HG03342 (cell line): ENCODE results near the gene IFNL2.
"Not testable (repeated sequence)": the region's sequence is repeated elsewhere in the genome, so short reads cannot be mapped to it uniquely, and the experiment has no call there.

ENCODE experiments used
- ATAC-seq: cut with Tn5 transposase; IDR thresholded peaks from one replicate; pipeline ENCODE4 v1.9.1; 2021; ENCODE audit warnings: mild to moderate bottlenecking, moderate library complexity; ENCODE audit not compliant: unreplicated experiment

Gene IFNL2

DNA sequence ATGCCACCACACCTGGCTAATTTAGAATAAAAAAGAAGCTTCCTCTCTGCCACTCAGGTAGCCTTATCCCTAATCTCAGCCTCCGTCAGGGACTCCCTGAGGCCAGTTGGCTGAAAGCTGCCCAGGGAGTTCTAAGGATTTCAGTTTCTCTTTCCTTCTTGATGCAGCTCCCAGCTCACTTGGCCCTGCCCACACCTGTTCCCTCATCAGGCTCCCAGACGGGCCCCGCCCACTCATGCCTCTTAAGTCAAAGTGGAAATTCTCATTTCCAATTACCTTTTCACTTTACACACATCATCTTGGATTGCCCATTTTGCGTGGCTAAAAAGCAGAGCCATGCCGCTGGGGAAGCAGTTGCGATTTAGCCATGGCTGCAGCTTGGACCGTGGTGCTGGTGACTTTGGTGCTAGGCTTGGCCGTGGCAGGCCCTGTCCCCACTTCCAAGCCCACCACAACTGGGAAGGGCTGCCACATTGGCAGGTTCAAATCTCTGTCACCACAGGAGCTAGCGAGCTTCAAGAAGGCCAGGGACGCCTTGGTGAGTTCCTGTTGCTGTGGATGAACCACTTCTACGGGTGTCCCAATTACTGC, 28.0 kb downstream of the IFNL2 start, which contains the start of gene IFNL1:
IFNL1 (plus strand) TSS at position 353 of the 591 bp plus-strand sequence; CDS start at position 368, 15 bp downstream.
- no peak for ATAC-seq

DNA sequence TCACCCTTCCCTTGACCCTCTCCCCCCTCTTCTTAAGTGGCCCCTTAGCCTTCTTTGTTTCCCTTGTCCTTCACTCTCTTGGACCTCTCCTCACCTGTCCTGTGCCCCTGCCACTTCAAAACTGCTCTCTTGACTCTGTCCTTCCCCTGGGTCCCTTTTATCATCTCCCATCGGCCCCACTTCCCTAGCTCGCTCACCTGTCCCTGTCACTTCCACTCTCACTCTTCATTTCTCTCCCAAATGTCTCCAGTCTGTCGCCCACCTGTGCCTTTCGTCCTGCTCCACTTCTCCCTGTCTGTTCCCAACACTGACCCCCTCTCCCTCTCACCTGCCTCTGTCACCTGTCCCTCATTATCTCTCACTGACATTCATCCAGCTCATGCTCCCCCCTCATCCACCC, 28.7 kb downstream of the IFNL2 start:
- no peak for ATAC-seq

DNA sequence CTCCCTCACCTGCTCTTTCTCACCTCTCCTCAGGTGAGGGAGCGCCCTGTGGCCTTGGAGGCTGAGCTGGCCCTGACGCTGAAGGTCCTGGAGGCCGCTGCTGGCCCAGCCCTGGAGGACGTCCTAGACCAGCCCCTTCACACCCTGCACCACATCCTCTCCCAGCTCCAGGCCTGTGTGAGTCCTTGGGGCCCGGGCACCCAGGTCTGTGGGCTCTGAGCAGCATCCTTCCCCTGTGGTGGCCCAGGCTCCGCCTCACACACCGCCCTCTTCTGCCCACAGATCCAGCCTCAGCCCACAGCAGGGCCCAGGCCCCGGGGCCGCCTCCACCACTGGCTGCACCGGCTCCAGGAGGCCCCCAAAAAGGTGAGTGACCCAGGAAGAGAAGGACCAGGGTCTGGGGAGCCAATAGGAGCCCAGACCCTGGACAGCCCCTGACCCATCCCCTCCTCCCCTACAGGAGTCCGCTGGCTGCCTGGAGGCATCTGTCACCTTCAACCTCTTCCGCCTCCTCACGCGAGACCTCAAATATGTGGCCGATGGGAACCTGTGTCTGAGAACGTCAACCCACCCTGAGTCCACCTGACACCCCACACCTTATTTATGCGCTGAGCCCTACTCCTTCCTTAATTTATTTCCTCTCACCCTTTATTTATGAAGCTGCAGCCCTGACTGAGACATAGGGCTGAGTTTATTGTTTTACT, 29.9 kb downstream of the IFNL2 start:
- ATAC-seq: no peak

DNA sequence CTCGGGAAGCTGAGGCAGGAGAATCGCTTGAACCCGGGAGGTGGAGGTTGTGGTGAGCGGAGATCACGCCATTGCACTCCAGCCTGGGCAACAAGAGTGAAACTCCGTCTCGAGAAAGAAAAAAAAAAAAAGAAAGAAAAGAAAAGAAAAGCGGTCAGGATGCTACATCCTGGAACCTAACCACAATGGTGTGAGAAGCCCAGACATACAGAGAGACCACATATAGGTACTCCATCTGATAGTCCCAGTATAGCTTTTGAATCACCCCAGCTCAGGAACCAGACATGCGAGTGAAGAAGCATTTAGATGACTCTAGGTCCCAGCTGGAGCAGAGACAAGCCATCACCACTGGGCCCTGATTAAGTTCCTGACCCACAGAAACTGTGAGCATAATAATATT, 31.2 kb downstream of the IFNL2 start:
- no peak for ATAC-seq

DNA sequence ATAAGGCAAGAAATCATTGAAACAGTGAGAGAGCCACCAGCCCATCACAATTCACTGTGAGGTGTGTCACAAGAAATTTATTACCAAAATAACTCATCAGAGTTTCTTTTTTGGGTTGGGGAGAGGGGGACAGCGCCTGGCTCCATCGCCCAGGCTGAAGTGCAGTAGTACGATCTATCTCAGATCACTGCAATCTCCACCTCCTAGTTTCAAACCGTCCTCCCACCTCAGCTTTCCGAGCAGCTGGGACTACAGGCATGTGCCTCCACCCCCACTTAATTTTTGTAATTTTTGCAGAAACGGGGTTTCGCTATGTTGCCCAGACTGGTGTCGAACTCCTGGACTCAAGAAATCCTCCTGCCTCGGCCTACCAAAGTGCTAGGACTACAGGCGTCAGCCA, 31.6 kb downstream of the IFNL2 start:
- no peak for ATAC-seq

DNA sequence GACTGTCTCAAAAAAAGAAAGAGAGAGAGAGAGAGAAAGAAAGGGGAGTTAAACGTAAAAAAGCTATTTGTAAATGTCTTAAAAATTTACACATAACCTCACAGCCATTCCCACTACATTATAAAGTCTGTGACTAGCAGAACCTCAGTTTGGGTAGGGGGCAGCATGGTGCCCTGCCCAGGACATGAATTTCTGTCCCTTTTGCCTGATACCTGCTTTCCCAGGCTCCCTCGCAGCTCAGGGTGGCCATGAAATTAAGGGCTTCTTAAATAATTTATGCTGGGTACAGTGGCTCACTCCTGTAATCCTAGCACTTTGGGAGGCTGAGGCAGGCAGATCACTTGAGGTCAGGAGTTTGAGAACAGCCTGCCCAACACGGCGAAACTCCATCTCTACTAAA, 32.8 kb downstream of the IFNL2 start:
- ATAC-seq: no peak

DNA sequence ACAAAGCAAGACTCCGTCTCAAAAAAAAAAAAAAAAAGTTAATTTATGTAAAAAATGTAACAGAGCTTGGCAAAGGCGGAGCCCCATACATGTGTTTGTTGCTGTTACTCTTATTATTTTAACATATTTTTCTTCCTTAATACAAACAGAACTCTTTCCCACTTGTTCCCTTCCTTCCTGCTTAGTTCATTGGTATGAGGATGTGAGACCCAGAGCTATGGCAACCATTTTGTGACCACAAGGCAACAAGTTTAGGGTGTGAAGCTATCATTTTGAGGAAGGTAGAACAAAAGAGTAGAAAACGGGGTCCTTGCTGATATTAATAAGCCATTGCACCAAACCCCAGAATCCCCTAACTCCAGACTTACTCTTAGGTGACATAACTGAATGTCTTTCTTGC, 33.4 kb downstream of the IFNL2 start:
- no peak for ATAC-seq

DNA sequence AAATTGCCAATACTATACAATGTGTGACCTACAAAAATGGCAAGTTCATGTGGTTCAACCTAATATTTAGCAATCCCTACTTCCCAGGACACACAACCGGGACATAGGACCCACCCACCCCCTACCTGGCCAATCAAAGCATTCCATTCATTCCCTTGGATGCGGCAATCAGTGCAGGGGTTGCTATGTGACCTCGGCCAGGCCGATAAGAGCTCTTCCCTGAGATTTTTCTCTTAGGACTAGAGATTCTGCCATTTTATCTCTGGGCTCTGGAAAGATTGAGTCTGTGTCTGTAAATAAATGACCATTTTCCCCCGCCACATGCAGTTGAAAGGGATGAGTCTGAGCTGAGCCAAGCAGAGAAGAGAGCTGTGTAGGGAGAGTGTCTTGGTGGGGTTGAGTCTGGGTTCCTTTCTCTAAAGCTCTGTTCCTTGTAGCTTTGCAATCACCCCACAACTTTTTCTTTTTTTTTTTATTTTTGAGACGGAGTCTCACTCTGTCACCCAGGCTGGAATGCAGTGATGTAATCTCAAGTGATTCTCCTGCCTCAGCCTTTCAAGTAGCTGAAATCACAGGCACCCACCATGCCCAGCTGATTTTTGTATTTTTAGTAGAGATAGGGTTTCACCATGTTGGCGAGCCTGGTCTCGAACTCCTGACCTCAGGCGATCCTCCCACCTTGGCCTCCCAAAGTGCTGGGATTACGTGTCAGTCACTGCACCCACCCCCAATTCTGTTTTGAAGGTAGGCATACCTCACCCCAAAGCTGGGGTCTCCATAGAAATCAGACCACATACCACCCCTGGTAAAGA, 35.4 kb downstream of the IFNL2 start:
- ATAC-seq: no peak

DNA sequence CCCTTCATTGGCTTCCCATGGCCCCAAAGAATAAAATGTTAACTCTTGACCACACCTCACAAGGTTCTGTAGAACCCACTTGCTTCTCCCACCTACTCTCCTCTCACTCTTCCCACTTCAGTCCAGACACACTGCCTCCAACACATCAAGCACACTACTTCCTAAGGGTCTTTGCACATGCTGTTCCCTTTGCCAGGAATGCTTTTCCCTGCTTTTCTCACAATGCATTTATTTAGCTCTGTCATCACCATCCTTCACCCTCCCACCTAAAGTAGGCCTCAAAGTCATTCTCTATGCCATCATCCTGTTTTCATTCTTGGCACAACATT, 36.0 kb downstream of the IFNL2 start:
- no peak for ATAC-seq

DNA sequence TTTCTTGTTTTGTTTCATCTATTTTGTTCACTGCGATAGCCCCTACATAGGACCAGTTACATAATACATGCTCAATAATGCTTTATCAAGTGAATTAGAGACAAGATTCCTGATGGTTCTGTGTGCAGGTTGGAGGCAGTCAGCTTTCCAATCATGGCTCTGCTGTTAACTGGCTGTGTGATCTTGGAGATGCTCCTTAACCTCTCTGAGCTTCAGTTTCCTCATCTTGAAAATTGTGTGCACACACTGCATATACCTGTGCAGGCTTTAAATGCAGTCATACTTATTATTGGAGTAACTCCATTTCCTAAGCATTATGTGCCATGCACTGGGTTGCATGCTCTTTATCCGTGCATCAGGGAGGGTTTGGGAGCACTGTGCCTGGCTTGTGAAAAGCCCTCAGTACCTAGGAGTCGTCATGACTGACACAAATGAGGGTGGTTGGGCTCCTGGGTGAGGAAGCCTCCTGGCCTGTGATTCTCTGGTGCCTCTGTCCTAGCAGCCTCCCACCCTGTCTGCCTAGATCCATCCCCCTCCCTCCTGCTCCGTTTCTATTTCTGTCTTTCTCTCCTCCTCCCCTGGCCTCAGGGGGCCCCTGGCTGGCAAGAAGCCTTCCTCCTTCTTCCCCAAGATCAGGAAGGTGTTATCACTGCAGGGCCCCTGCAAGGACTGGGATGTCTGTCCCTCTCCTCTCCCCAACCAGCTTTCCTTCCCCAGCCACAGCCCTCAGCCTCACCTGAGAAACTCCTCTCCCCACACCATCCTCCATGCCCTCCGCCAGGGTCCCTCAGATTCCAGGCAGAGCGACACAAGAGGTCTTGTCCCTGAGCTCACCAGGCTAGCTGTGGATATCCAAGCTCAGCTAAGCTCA, 36.7 kb downstream of the IFNL2 start:
- no peak for ATAC-seq

DNA sequence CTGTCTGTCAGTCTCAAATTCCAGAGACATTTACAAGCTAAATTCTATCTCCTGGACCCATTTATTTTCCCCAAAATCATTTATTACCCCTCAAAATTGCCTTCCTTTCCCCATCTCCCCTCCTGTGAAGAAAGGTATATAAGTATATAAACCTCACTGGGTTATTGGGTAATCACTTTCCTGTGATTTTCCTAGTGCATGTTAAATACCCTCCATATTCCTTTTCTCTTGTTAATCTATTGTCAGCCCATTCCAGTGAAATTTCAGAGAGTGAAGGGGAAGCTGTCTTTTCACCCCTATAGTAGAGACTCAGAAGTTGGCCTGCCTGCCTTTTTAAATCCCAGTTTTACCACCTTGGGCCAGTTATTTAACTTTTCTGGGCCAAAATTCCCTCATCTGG, 37.9 kb downstream of the IFNL2 start:
- ATAC-seq: no peak

DNA sequence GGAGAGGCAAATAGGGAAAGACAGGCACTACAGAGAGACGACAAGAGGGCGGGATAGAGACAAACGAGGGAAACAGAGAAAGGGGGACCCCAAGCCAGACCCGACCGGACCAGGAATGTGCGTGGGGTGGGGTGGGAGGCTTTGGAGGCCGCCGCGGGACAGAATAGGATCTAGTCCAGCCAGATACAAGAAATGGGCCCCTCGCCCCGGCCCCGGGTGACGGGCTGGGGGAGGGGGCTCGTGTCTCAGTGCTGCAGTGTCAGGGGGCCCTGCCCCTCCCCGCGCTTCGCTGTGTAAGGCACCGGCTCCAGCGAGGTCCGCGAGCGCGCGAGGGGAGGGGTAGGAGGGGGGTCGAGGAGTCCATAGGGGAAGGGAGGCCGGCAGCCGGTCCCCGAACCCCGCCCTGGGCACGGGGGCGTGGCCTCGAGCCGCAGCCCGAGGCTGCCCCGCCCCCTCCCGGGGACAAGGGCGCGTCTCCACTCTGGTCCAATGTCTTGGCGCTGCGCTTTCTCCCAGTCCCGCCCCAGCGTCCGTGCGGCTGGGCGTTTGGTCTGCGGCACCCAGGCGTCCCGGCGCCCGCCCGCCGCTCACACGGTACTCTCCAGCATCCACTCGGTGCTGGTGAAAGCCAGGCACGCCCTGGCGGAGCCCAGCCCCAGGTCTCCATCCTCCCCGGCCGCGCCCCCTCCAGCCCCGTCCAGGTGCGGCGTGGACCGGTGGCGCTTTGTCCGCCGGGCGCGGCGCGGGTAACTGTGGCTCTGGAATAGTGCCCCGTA, 39.0 kb downstream of the IFNL2 start:
- ATAC-seq: no peak

DNA sequence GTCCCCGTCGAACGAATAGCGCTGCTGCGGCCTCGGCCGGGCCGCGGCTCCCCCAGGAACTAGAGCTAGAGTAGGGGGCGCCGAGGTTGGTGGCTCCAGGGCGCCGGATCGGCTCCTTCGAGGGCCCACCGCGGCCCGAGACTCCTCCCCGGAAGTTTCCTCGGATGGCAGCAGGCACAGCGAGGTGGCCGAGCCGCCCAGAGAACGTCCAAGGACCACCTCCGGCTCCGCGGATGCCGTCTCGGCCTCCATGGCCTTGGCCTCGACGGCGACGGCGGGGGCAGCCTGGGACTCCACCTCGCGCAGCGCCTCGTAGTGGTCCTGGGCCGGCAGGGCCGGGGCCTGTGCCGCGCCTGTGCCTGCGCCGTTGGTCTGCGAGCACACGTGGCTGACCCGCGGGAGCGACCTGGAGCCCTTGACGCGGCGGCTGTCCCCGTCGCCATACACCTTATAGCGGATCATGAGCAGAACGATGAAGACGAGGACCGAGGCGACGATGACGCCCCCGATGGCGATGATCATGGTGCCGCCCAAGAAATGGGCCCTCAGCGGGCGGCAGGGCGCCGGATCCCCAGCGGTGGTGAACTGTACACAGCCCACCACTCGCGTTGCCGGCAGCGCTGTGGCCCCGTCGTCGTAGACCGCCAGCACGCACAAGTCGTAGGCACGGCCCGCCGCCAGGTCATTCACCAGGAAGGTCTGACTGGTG, 39.8 kb downstream of the IFNL2 start:
- no peak for ATAC-seq

DNA sequence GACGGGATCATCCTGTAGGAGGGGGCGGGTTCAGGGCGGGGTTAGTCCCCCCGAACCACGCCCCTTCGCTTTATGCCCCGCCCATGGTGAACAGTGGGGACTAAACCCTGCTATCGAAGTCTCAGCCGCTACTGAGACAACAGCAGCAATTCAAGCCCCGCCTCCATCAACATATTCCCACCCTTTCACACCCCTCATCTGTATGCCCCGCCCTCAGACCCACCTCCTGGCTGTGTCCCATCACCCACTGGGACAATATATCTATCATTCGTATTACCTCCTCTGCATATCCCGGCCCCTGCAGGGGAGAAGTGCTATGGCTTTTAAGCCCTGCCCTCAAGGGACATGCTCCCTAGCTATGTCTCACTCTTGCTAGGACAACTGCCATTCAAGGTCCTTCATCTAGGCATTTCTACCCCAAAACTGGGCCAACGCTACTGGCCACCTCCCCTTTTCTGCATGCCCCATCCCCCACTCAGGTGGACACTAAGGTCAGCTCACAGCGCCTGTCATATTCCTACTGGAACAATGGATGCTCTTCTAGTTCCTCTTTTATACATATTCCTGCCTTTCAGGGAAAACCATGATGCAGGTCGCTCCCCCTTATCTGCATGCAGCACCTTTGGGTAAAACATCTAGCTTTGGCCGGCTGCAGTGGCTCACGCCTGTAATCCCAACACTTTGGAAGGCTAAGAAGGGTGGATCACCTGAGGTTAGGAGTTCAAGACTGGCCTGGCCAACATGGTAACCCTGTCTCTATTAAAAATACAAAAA, 40.5 kb downstream of the IFNL2 start:
- no peak for ATAC-seq

DNA sequence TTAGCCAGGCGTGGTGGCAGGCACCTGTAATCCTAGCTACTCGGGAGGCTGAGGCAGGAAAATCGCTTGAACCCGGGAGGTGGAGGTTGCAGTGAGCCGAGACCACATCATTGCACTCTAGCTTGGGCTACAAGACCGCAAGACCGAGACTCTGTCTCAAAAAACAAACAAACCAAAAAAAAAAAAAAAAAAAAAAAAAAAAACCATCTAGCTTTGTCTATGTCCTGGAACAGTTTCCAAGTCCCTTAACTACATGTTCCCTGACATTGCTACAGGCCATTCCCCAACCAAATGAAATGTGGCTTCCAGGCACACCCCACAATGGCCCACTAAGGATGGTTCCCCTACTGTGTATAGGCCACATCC, 41.1 kb downstream of the IFNL2 start:
- not testable (repeated sequence) for ATAC-seq

DNA sequence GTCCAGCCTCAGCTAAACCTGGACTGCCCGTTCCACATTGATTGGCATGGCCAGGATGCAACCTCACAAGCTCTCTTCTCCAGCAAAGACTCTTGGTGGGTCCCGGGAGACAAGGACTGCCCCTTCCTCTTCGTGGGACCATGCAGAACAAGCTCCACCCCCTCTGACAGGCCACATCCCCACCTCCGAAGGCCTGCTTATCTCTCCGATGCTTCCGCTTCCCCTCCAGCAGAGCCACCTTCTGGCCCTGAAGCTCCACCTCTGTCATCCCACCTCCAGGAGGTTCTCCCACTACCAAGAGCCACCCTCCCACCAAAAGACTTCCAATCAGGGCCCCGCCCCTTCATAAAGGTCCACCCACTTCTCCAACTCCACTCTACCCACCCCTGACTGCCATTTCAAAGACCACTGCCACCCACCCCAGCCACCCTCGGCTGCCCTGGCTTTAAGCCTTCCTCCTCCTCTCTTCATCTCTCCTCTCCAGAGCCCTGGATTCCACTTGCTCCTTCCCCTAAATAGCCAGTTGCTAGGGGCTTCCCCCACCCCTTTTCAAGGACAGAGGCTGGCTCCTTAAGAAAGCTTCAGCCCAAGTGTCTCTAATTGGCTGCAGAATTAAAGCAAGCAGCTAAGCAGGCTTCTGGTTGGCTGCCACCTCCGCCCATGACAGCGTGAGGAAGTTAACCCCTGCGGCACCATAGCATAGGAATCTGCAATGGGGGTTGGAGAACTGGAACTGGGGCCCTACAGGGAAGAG, 42.5 kb downstream of the IFNL2 start:
- no peak for ATAC-seq

DNA sequence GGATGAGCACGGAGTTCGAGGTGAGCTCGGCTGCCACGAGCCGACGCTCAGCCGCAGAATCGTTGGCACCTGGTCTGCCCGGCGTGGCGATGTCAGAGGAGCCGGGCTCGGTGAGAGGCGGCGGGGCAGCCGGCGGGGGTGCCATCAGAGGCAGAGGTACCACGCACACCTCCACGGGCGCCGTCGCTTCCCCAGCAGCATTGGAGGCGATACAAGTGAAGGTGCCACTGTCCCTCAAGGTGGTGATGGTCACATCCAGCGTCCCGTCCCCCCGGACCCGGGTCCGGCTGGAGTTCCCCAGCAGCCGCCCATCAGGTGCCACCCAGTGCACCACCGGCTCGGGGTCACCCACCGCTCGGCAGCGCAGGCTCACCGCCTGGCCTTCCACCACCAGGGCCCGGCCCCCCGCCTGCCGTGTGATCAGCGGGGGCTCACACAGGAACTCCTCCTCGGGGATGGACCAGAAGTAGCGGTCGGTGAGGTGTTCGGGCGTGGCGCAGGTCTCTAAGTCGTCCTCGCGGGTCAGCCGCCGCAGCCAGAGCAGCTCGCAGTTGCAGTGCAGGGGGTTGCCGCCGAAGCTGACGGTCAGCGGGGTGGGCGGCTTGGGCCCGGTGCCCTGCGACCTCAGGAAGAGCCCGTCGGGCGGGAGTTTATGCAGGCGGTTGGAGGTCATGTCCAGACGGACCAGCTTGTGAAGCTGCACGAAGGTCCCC, 46.0 kb downstream of the IFNL2 start:
- no peak for ATAC-seq

DNA sequence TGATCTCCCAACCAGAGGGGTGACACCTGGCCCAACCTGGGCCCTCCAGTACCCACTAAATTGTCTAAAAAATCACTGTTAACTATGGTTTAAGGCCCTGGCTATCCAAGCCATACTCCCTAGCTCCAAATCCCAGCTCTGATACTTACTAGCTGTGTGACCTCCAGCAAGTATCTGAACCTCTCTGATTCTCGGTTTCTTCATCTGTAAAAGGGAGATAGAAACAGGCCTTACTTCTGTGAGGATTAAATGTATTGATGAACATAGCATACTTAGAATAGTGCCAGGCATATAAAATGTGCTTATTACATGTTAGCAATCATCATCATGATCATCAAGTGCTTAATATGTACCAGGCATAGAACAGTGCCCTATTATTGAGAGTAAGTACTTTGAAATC, 47.7 kb downstream of the IFNL2 start:
- no peak for ATAC-seq
